Activated CD4-positive, alpha-beta T cell treated with anti-CD3 and anti-CD28 coated beads for 48 hours (primary cell): Measurements from ENCODE around the gene JMJD8.

Source experiments
- DNase-seq: peaks from one replicate; pipeline ENCODE4 v3.0.0-alpha.2; 2020

Gene JMJD8

GRCh38 chr16:658679-659571 lies 25.2 kb downstream of the JMJD8 start:
- no peak for DNase-seq

- DNase-seq: no peak
Observed at GRCh38 chr16:657487-657886, 26.6 kb downstream of the JMJD8 start.

- no peak for DNase-seq
Observed at GRCh38 chr16:654034-654433, 30.1 kb downstream of the JMJD8 start.

- DNase-seq: no peak
Observed at GRCh38 chr16:652454-653305, 31.5 kb downstream of the JMJD8 start.

GRCh38 chr16:651844-652243 lies 32.3 kb downstream of the JMJD8 start:
- no peak for DNase-seq

- DNase-seq: peak; percentile 42
Observed at GRCh38 chr16:649631-650030, 34.5 kb downstream of the JMJD8 start.

- DNase-seq: peak; percentile 96
Observed at GRCh38 chr16:648781-649589, 35.1 kb downstream of the JMJD8 start, which contains the start of gene WDR90. Gene WDR90, plus strand, starts transcription at chr16:649365. Its CDS starts 52 bp downstream, at chr16:649417.

GRCh38 chr16:648071-648780 lies 35.9 kb downstream of the JMJD8 start:
- DNase-seq: peak; percentile 72

GRCh38 chr16:647173-647902 lies 36.8 kb downstream of the JMJD8 start:
- no peak for DNase-seq

GRCh38 chr16:646679-647172 lies 37.4 kb downstream of the JMJD8 start:
- no peak for DNase-seq

GRCh38 chr16:645852-646678 lies 38.1 kb downstream of the JMJD8 start:
- no peak for DNase-seq

GRCh38 chr16:644556-644955 lies 39.6 kb downstream of the JMJD8 start:
- no peak for DNase-seq

GRCh38 chr16:643050-643368 lies 41.1 kb downstream of the JMJD8 start:
- DNase-seq: no peak

GRCh38 chr16:642189-643049 lies 41.7 kb downstream of the JMJD8 start:
- DNase-seq: peak; percentile 49

GRCh38 chr16:641326-642188 lies 42.6 kb downstream of the JMJD8 start, which contains the start of gene MCRIP2:
Gene MCRIP2, plus strand, starts transcription at chr16:641828. Its CDS starts 164 bp downstream, at chr16:641992.
- DNase-seq: peak; percentile 81

- no peak for DNase-seq
Observed at GRCh38 chr16:640614-641013, 43.5 kb downstream of the JMJD8 start.

- no peak for DNase-seq
Observed at GRCh38 chr16:638836-639235, 45.3 kb downstream of the JMJD8 start.

GRCh38 chr16:638034-638543 lies 46.0 kb downstream of the JMJD8 start:
- DNase-seq: no peak
